Measurements from ENCODE around the gene CKM.

DNA sequence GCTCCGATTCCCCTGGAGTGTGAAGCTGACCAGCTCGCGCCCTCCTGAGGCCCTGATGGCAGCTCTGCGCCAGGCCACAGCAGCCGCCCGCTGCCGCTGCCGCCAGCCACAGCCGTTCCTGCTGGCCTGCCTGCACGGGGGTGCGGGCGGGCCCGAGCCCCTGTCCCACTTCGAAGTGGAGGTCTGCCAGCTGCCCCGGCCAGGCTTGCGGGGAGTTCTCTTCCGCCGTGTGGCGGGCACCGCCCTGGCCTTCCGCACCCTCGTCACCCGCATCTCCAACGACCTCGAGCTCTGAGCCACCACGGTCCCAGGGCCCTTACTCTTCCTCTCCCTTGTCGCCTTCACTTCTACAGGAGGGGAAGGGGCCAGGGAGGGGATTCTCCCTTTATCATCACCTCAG lies 20.3 kb downstream of the CKM start:
- TF ChIP-seq, protein P1, sequence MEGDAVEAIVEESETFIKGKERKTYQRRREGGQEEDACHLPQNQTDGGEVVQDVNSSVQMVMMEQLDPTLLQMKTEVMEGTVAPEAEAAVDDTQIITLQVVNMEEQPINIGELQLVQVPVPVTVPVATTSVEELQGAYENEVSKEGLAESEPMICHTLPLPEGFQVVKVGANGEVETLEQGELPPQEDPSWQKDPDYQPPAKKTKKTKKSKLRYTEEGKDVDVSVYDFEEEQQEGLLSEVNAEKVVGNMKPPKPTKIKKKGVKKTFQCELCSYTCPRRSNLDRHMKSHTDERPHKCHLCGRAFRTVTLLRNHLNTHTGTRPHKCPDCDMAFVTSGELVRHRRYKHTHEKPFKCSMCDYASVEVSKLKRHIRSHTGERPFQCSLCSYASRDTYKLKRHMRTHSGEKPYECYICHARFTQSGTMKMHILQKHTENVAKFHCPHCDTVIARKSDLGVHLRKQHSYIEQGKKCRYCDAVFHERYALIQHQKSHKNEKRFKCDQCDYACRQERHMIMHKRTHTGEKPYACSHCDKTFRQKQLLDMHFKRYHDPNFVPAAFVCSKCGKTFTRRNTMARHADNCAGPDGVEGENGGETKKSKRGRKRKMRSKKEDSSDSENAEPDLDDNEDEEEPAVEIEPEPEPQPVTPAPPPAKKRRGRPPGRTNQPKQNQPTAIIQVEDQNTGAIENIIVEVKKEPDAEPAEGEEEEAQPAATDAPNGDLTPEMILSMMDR (IDR thresholded peaks at IDR 0.05; ENCODE audit: borderline replicate concordance, extremely low read depth, low read length, poor library complexity, severe bottlenecking), result no peak
- no peak for TF ChIP-seq EZH2 (IDR thresholded peaks at IDR 0.05; ENCODE audit: borderline replicate concordance, low read depth, low read length, severe bottlenecking)
